B cell (primary cell): ENCODE measurements around the gene ZNRF2. TPM values are rescaled to one million over a fixed set of nuclear protein-coding genes. Genes with fewer than 3 reads are reported as not detected.

Experiments
- ATAC-seq: fragments of 200-7000 bp; cut with Tn5 transposase; one replicate; pipeline ENCODE4 v1.10.0; 2021; ENCODE audit warnings: low read depth, mild to moderate bottlenecking, moderate number of reproducible peaks, moderate library complexity
- CTCF ChIA-PET: fragments of 350-600 bp; sonication (Branson Sonifier 250); formaldehyde crosslinking; loops from one replicate; lab custom pipeline; 2021; ENCODE audit warnings: antibody characterized with exemption, inconsistent platforms; lab: Charles Lee
- POLR2A ChIA-PET: fragments of 350-600 bp; sonication (Branson Sonifier 250); formaldehyde crosslinking; loops from one replicate; lab custom pipeline; 2021; ENCODE audit warnings: antibody characterized with exemption; lab: Charles Lee
- DNase-seq: peaks from one replicate; pipeline ENCODE4 v3.0.0; 2013
- H2AFZ ChIP-seq: 2 replicates; pipeline ENCODE4 v1.6.1; 2012; ENCODE audit warnings: mild to moderate bottlenecking, low read depth, low read length; ENCODE audit not compliant: insufficient read depth, poor library complexity, severe bottlenecking
- H3K27ac ChIP-seq, 2 donors: 1 replicate in 1 of 2; 2 replicates in 1 of 2; pipeline ENCODE4 v1.5.1; 2012 to 2013; ENCODE audit warnings: low read length in 2 of 2, mild to moderate bottlenecking in 2 of 2, moderate library complexity in 1 of 2
- H3K27me3 ChIP-seq, 4 experiments: fragments of 200-600 bp in 1 of 4; sonication (generic) in 1 of 4; replicated peaks in 1 of 4; 1 replicate in 2 of 4; 2 replicates in 2 of 4; pipeline versions ENCODE4 v1.6.1 to v1.7.0; 2013 to 2016; ENCODE audit warnings: low read length in 3 of 4, mild to moderate bottlenecking in 2 of 4, mixed read lengths in 1 of 4, moderate library complexity in 1 of 4; ENCODE audit not compliant: insufficient read depth in 4 of 4, control insufficient read depth in 3 of 4; ENCODE audit errors: control extremely low read depth in 1 of 4
- H3K36me3 ChIP-seq, 2 experiments: replicated peaks in 1 of 2; 1 replicate in 1 of 2; 2 replicates in 1 of 2; pipeline versions ENCODE4 v1.6.1 to v1.7.1; 2013; ENCODE audit warnings: low read length in 1 of 2; ENCODE audit not compliant: insufficient read depth in 2 of 2, control insufficient read depth in 1 of 2; ENCODE audit errors: control extremely low read depth in 1 of 2, extremely low read depth in 1 of 2
- H3K4me1 ChIP-seq, 2 donors: fragments of 200-600 bp in 1 of 2; sonication (generic) in 1 of 2; 1 replicate in 1 of 2; 2 replicates in 1 of 2; pipeline versions ENCODE4 v1.5.1 to v1.6.1; 2013 to 2017; ENCODE audit warnings: low read length in 2 of 2; ENCODE audit not compliant: control insufficient read depth in 2 of 2, insufficient read depth in 2 of 2
- H3K4me2 ChIP-seq: replicated peaks from 2 replicates; pipeline ENCODE3; 2012; ENCODE audit warnings: mild to moderate bottlenecking, low read depth, low read length; ENCODE audit not compliant: poor library complexity, severe bottlenecking
- H3K4me3 ChIP-seq, 5 experiments: fragments of 200-600 bp in 1 of 5; sonication (generic) in 1 of 5; 1 replicate in 3 of 5; 2 replicates in 2 of 5; pipeline versions ENCODE4 v1.5.1 to v1.7.0; 2011 to 2016; ENCODE audit warnings: low read length in 4 of 5, mild to moderate bottlenecking in 4 of 5, low read depth in 2 of 5, control low read depth in 1 of 5, moderate library complexity in 1 of 5; ENCODE audit not compliant: insufficient read depth in 1 of 5; ENCODE audit errors: control extremely low read depth in 1 of 5, extremely low read depth in 1 of 5
- H3K79me2 ChIP-seq: fragments of 200-600 bp; sonication (generic); one replicate; pipeline ENCODE4 v1.6.0; 2016; ENCODE audit warnings: low read length; ENCODE audit not compliant: control insufficient read depth, insufficient read depth
- H3K9ac ChIP-seq: fragments of 200-600 bp; sonication (generic); 2 replicates; pipeline ENCODE4 v1.6.1; 2017; ENCODE audit warnings: mild to moderate bottlenecking, low read length, moderate library complexity
- H3K9me3 ChIP-seq, 3 donors: one replicate each; pipeline versions ENCODE4 v1.6.1 to v1.7.1; 2013; ENCODE audit warnings: low read length in 2 of 3; ENCODE audit not compliant: control insufficient read depth in 2 of 3, insufficient read depth in 1 of 3; ENCODE audit errors: control extremely low read depth in 1 of 3
- H4K20me1 ChIP-seq: 2 replicates; pipeline ENCODE4 v1.6.0; 2012; ENCODE audit warnings: mild to moderate bottlenecking, low read length; ENCODE audit not compliant: insufficient read depth, control insufficient read depth, poor library complexity, severe bottlenecking
- H3K27ac Mint-ChIP-seq: one replicate; pipeline ENCODE4 v1.8.0; 2021; ENCODE audit warnings: mixed read lengths
- H3K27me3 Mint-ChIP-seq: one replicate; pipeline ENCODE4 v1.8.0; 2021; ENCODE audit warnings: mixed read lengths
- H3K4me1 Mint-ChIP-seq: one replicate; pipeline ENCODE4 v1.8.0; 2021; ENCODE audit warnings: mixed read lengths
- H3K4me3 Mint-ChIP-seq: one replicate; pipeline ENCODE4 v1.8.0; 2021; ENCODE audit warnings: mixed read lengths
- H3K9me3 Mint-ChIP-seq: one replicate; pipeline ENCODE4 v1.8.0; 2022; ENCODE audit warnings: mixed read lengths; ENCODE audit not compliant: insufficient read depth
- CTCF ChIP-seq: fragments of 200-600 bp; IDR thresholded peaks from one replicate; pipeline ENCODE4 v1.8.0; 2022; ENCODE audit warnings: antibody characterized with exemption, mild to moderate bottlenecking
- EZH2 ChIP-seq: IDR thresholded peaks from 2 replicates; pipeline ENCODE4 v1.6.1; 2012; ENCODE audit warnings: borderline replicate concordance, low read depth, mild to moderate bottlenecking, moderate library complexity, low read length; ENCODE audit not compliant: insufficient read depth, poor library complexity, severe bottlenecking
- WGBS: methylation state at CpG from one replicate; pipeline ENCODE4 v1.1.5; 2013; ENCODE audit warnings: missing lambda C conversion rate; ENCODE audit not compliant: insufficient coverage; 5-methylcytosine and 5-hydroxymethylcytosine counted together
- intact Hi-C: fragments of 100-400 bp; cut with micrococcal nuclease; formaldehyde crosslinking; loops from one replicate; pipeline ENCODE4 v1.10.0; 2022
- polyA plus RNA-seq: library from polyadenylated mRNA; depleted of rRNA; stranded (reverse); fragments of >200 nt; gene quantifications from 2 replicates; pipeline ENCODE4 v1.2.3, GENCODE V29; 2012
- total RNA-seq, 2 donors: library from RNA; stranded (reverse); fragments of 120-200 nt in 1 of 2; gene quantifications; 1 replicate in 1 of 2; 2 replicates in 1 of 2; pipeline versions ENCODE4 v1.2.3 to v1.2.4, GENCODE V29; 2013 to 2022

Gene ZNRF2
- total and polyA plus RNA-seq, 2 donors (not counting 1 experiment from before 2014, with no cell fraction given), result 6.4 to 32.0 TPM

- peak overlapping the region; percentile 11 for H3K27ac Mint-ChIP-seq
- H3K4me1 Mint-ChIP-seq, result peaks cover 67% of the 10 kb centered on the region
- no peaks in the 10 kb centered on the region for H3K9me3 ChIP-seq
- no peaks in the 10 kb centered on the region for H3K36me3 ChIP-seq
- no peak overlapping the region for H3K4me3 ChIP-seq
- no peak overlapping the region for H3K27ac ChIP-seq
- H3K4me3 Mint-ChIP-seq, result no peak overlapping the region
- H3K27me3 ChIP-seq, result no peaks in the 10 kb centered on the region
- ChIA-PET POLR2A (interaction anchor here (1.2 kb wide), 1 partner anchor 48 kb away, joined by 3 read pairs; no protein-coding TSS in a partner anchor), CTCF (interaction anchor here (0.9 to 1.4 kb wide), 4 partner anchors 9 to 34 kb away, joined by 3 to 5 read pairs (median 4); no protein-coding TSS in a partner anchor)
- peaks cover 12 to 25% of the 10 kb centered on the region in 2 donors for H3K4me1 ChIP-seq
- TF ChIP-seq EZH2, result no peak
- no peak for TF ChIP-seq CTCF
- DNase-seq (no peak), ATAC-seq (no peak)
- H3K27me3 Mint-ChIP-seq, result no peaks in the 10 kb centered on the region
- H3K4me2 ChIP-seq, result no peak overlapping the region
- peaks cover 97% of the 10 kb centered on the region for H3K79me2 ChIP-seq
- peaks cover 31% of the 10 kb centered on the region for H4K20me1 ChIP-seq
- no peak overlapping the region for H3K9ac ChIP-seq
- H3K9me3 Mint-ChIP-seq, result no peaks in the 10 kb centered on the region
- WGBS, result 100% methylated on average over 1 of the region's 3 CpGs
- H2AFZ ChIP-seq, result no peak overlapping the region
- intact Hi-C loops, result no loop called here
Observed at GRCh38 chr7:30313348-30313747, 29.0 kb downstream of the ZNRF2 start.

DNA sequence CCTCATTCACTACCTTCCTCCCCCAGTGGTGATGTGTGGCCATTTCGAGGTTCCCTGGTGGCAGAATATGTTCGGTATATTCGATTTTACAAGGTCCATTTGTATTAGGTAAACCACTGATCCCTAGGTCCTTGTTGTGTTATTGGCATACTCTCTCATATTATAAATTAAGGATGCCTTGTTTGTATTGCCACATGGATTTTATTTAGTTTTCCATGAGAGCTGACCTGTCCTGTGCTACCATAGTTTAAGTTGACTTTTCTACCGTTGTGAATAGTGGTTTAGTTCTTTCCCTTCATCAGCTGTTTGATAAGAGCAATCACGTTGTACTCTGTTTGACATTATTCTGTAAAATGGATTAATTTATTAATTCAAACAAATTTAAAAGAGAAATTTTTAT lies 29.4 kb downstream of the ZNRF2 start:
- WGBS, result no CpG with 5 or more reads among the region's 5 CpGs
- Histone ChIP-seq H3K27ac (no peak overlapping the region), H2AFZ (no peak overlapping the region), H3K9ac (no peak overlapping the region), H3K9me3 (no peaks in the 10 kb centered on the region), H3K79me2 (peaks cover 98% of the 10 kb centered on the region), H3K4me2 (no peak overlapping the region), H3K4me1 (peaks cover 11 to 26% of the 10 kb centered on the region in 2 donors), H3K27me3 (no peaks in the 10 kb centered on the region), H3K4me3 (no peak overlapping the region), H4K20me1 (peaks cover 30% of the 10 kb centered on the region), H3K36me3 (no peaks in the 10 kb centered on the region)
- H3K4me3 Mint-ChIP-seq, result no peak overlapping the region
- CTCF ChIA-PET, result interaction anchor here (0.9 to 1.4 kb wide), 2 partner anchors 9 to 28 kb away, joined by 5 read pairs; no protein-coding TSS in a partner anchor
- H3K4me1 Mint-ChIP-seq, result peaks cover 68% of the 10 kb centered on the region
- DNase-seq, result no peak
- H3K27me3 Mint-ChIP-seq, result no peaks in the 10 kb centered on the region
- H3K27ac Mint-ChIP-seq, result no peak overlapping the region
- intact Hi-C loops, result no loop called here
- TF ChIP-seq EZH2 (no peak), CTCF (no peak)
- ATAC-seq, result no peak
- POLR2A ChIA-PET, result no interaction called here
- H3K9me3 Mint-ChIP-seq, result no peaks in the 10 kb centered on the region
